ENCODE measurements around the gene NEDD9. TPM values are rescaled to one million over a fixed set of nuclear protein-coding genes. Genes with fewer than 3 reads are reported as not detected.

Gene NEDD9
- total and polyA plus RNA-seq, 2 of the 4 experiments (the other 2 are of a cell fraction) = 7.6 to 16.5 TPM

DNA sequence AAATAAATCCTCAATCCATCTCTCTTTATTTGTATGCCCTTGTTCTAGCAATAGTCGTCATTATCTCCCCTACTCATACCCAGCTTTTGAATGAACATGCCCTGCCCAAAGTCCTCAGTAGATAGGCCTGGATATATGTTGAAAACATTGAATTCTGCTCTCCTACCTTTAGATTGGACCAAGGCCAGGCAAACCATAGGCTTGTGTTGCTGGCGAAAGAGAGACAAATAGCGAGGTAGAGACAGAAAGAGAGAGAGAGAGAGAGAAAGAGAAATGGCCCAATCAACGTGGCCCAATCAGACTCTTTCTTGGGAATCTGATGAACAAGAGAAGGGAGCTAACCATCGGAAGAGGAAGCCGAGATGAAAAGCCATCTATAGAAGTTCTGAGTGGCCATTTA, 45.2 kb downstream of the NEDD9 start:
- in situ Hi-C loops (cut with MboI; ENCODE audit: low sequenced_read_pairs) (no loop called here), dilution Hi-C loops (cut with HindIII; ENCODE audit: low sequenced_read_pairs, unreplicated experiment) (no loop called here), intact Hi-C loops (cut with micrococcal nuclease) (no loop called here)
- BruUV-seq (replicated peaks) = no TSS peak
- no peak overlapping the region for H3K4me2 ChIP-seq (ENCODE audit: low read depth, low read length)
- H3K56ac ChIP-seq (ENCODE audit: extremely low read depth, insufficient read depth, low read length) = no peak overlapping the region
- H2AFZ ChIP-seq (replicated peaks; ENCODE audit: low read length, poor library complexity) = no peak overlapping the region
- no peak overlapping the region for H3K14ac ChIP-seq (replicated peaks; ENCODE audit: low read depth, low read length)
- TF ChIP-seq RFX5 (IDR thresholded peaks at IDR 0.05; ENCODE audit: low read depth, low read length) (no peak), ELK1 (IDR thresholded peaks at IDR 0.05; ENCODE audit: borderline replicate concordance, low read depth, low read length) (no peak), RCOR1 (IDR thresholded peaks at IDR 0.05; ENCODE audit: insufficient replicate concordance, low read length) (no peak), CEBPB (IDR thresholded peaks at IDR 0.05; ENCODE audit: low read depth, low read length) (no peak), NFE2L2 (IDR thresholded peaks at IDR 0.05; ENCODE audit: low read depth, low read length) (no peak), SMC3 (IDR thresholded peaks at IDR 0.05; ENCODE audit: low read depth, low read length) (no peak), MXI1 (IDR thresholded peaks at IDR 0.05; ENCODE audit: borderline replicate concordance, low read depth, low read length) (no peak), MAFK (IDR thresholded peaks at IDR 0.05; ENCODE audit: low read depth, low read length) (no peak), BHLHE40 (IDR thresholded peaks at IDR 0.05; ENCODE audit: low read depth, low read length) (no peak), FOS (IDR thresholded peaks at IDR 0.05; ENCODE audit: low read depth, low read length) (no peak), MAZ (IDR thresholded peaks at IDR 0.05; ENCODE audit: borderline replicate concordance, low read depth, low read length) (no peak), RAD21 (IDR thresholded peaks at IDR 0.05; ENCODE audit: low read length) (no peak)
- TF ChIP-seq, protein P1, sequence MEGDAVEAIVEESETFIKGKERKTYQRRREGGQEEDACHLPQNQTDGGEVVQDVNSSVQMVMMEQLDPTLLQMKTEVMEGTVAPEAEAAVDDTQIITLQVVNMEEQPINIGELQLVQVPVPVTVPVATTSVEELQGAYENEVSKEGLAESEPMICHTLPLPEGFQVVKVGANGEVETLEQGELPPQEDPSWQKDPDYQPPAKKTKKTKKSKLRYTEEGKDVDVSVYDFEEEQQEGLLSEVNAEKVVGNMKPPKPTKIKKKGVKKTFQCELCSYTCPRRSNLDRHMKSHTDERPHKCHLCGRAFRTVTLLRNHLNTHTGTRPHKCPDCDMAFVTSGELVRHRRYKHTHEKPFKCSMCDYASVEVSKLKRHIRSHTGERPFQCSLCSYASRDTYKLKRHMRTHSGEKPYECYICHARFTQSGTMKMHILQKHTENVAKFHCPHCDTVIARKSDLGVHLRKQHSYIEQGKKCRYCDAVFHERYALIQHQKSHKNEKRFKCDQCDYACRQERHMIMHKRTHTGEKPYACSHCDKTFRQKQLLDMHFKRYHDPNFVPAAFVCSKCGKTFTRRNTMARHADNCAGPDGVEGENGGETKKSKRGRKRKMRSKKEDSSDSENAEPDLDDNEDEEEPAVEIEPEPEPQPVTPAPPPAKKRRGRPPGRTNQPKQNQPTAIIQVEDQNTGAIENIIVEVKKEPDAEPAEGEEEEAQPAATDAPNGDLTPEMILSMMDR (conservative IDR thresholded peaks at IDR 0.05; ENCODE audit: low read depth, low read length) = no peak
- H3K18ac ChIP-seq (ENCODE audit: low read depth, low read length) = no peak overlapping the region
- H3K4ac ChIP-seq (ENCODE audit: low read depth, low read length) = no peak overlapping the region
- no peak for ATAC-seq (ENCODE audit: low read depth)
- no peak overlapping the region for H3K9ac ChIP-seq (ENCODE audit: low read depth, low read length)
- H4K20me1 ChIP-seq (ENCODE audit: insufficient read depth, low read length) = no peaks in the 10 kb centered on the region
- DNase-seq = no peak
- WGBS, 2 experiments (ENCODE audit: extremely low coverage in 2 of 2, insufficient read length in 1 of 2) = 100% methylated on average over 2 of the region's 6 CpGs; no CpG with 5 or more reads in 1 of the 2 experiments
- no peak overlapping the region for H3K23ac ChIP-seq (ENCODE audit: low read depth, low read length)
- no peak overlapping the region for H4K91ac ChIP-seq (ENCODE audit: insufficient read depth, low read depth, low read length)
- POLR2A ChIA-PET (ENCODE audit: unreplicated experiment) = no interaction called here
- H2BK15ac ChIP-seq (ENCODE audit: low read depth, low read length) = no peak overlapping the region
- H3K27ac ChIP-seq (ENCODE audit: insufficient read depth, low read length) = no peak overlapping the region
- H2AK5ac ChIP-seq (ENCODE audit: low read depth, low read length) = no peak overlapping the region
- no peak overlapping the region for H2AK9ac ChIP-seq (replicated peaks; ENCODE audit: low read depth, low read length, poor library complexity)
- H4K5ac ChIP-seq (ENCODE audit: low read depth, low read length) = no peak overlapping the region
- no peak overlapping the region for H2BK120ac ChIP-seq (ENCODE audit: low read depth, low read length)
- H2BK5ac ChIP-seq (ENCODE audit: low read depth, low read length, poor library complexity, severe bottlenecking) = no peak overlapping the region
- no peak overlapping the region for H3K4me3 ChIP-seq (ENCODE audit: insufficient read depth, low read depth, low read length)
- peaks cover 6% of the 10 kb centered on the region; the same call in 1 of the 2 replicates for H3K9me1 ChIP-seq (ENCODE audit: insufficient read depth, low read length)
- H2BK20ac ChIP-seq (ENCODE audit: low read depth, low read length) = no peak overlapping the region
- H3K36me3 ChIP-seq (ENCODE audit: control insufficient read depth, insufficient read depth, low read length) = peaks cover 34% of the 10 kb centered on the region
- H3K79me1 ChIP-seq (ENCODE audit: low read depth in 1 of 2, low read length in 2 of 2) = peaks cover 13 to 55% of the 10 kb centered on the region in 2 experiments
- H3K9me3 ChIP-seq (ENCODE audit: control insufficient read depth, insufficient read depth, low read length) = no peaks in the 10 kb centered on the region
- H4K8ac ChIP-seq (ENCODE audit: low read depth in 2 of 2, low read length in 2 of 2) = no peak overlapping the region
- CTCF ChIA-PET = no interaction called here
- H3K27me3 ChIP-seq (ENCODE audit: control insufficient read depth, insufficient read depth, low read length) = no peaks in the 10 kb centered on the region
- H3K4me1 ChIP-seq (ENCODE audit: control insufficient read depth, insufficient read depth, low read length) = peaks cover 2% of the 10 kb centered on the region; the same call in 1 of the 2 replicates

All from IMR-90 (cell line).